ENCODE results near the gene UHRF1. TPM values are rescaled to one million over a fixed set of nuclear protein-coding genes. Genes with fewer than 3 reads are reported as not detected.

UHRF1 gene
- total and polyA plus RNA-seq, 2 of the 13 experiments (the other 11 are each of a cell fraction or from before 2014, with no cell fraction given): 6.8 to 78.4 TPM

DNA sequence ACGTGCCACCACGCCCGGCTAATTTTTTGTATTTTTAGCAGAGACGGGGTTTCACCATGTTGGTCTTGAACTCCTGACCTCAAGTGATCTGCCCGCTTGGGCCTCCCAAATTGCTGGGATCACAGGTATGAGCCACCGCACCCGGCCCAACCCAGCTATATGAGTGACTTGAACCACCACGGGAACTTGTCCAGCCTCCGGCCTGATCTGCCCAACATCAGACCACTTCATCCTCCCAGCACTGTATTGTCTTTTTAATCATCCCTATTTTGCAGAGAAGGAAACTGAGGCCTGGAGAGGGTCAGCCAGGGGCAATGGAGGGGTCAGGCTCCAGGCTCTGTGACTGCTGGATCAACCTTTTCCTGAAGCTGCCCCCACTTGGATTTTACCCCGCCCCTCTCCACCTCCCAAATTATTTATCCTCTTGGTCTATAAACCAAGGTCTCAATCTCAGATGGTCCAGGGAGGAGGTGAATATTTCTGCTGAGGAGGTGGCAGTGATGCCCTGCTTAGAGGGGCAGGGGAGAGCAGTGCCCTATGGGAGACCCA, 40.9 kb upstream of the UHRF1 start (continued):
- TF ChIP-seq THYN1 (CRISPR knock-in tag; IDR thresholded peaks at IDR 0.05; ENCODE audit: borderline replicate concordance, low read depth): no peak
- 0 out of 2 replicates have a peak, but pooled peaks have one; percentile 18 for TF ChIP-seq ZXDC (CRISPR knock-in tag; IDR thresholded peaks at IDR 0.05)
- TF ChIP-seq ATM (IDR thresholded peaks at IDR 0.05; ENCODE audit: borderline replicate concordance): no peak
- TF ChIP-seq, protein P1, sequence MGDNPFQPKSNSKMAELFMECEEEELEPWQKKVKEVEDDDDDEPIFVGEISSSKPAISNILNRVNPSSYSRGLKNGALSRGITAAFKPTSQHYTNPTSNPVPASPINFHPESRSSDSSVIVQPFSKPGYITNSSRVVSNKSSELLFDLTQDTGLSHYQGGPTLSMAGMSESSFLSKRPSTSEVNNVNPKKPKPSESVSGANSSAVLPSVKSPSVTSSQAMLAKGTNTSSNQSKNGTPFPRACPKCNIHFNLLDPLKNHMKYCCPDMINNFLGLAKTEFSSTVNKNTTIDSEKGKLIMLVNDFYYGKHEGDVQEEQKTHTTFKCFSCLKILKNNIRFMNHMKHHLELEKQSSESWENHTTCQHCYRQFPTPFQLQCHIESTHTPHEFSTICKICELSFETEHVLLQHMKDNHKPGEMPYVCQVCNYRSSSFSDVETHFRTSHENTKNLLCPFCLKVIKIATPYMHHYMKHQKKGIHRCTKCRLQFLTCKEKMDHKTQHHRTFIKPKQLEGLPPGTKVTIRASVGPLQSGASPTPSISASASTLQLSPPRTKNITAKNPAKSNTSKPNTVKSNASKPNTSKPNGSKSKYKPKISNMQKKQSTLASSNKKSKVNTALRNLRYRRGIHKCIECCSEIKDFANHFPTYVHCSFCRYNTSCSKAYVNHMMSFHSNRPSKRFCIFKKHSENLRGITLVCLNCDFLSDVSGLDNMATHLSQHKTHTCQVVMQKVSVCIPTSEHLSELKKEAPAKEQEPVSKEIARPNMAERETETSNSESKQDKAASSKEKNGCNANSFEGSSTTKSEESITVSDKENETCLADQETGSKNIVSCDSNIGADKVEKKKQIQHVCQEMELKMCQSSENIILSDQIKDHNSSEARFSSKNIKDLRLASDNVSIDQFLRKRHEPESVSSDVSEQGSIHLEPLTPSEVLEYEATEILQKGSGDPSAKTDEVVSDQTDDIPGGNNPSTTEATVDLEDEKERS (CRISPR knock-in tag; IDR thresholded peaks at IDR 0.05): no peak
- no peak for TF ChIP-seq ZNF761 (CRISPR knock-in tag; conservative IDR thresholded peaks at IDR 0.05)
- no peak for TF ChIP-seq ATF3 (CRISPR knock-in tag; IDR thresholded peaks at IDR 0.05)
- TF ChIP-seq IKZF1 (IDR thresholded peaks at IDR 0.05): no peak
- peak; percentile 99 for TF ChIP-seq ZNF329 (CRISPR knock-in tag; IDR thresholded peaks at IDR 0.05; ENCODE audit: low read depth)
